ENCODE measurements around the gene MACC1. TPM values are rescaled to one million over a fixed set of nuclear protein-coding genes. Genes with fewer than 3 reads are reported as not detected.

Gene MACC1
- total and polyA plus RNA-seq, 2 experiments from 2014 or later, result 3.4 to 13.4 TPM

DNA sequence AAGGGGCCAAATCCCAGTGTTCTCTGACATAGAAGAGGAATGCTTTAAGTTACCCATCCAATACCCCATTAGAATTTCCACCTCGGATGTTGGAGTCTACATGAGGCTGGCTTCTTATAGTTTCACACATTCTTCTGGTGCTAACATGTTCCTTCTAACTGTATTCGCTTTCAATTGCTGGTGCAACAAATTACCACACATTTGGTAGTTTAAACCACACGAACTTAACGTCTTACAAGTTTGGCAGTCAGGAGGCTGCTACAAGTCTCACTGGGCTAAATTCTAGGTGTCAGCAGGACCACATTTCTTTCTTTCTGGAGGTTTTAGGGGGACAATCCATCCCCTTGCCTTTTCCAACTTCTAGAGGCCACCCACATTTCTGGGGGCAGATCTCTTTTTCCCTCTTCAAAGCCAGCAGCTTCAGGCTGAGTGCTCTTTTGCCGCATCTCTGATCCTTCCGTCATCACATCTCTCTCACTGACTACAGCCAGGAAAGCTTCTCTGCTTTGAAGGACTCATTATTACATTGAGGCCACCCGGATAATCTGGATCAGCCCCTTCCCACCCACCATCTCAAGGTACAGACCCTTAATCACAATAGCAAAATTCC, 5.1 kb upstream of the MACC1 start:
- Mint-ChIP-seq H3K9me3 (no peaks in the 10 kb centered on the region), H3K4me3 (no peak overlapping the region), H3K4me1 (peaks cover 31% of the 10 kb centered on the region), H3K27ac (no peak overlapping the region), H3K36me3 (ENCODE audit: low read depth) (no peaks in the 10 kb centered on the region), H3K27me3 (ENCODE audit: insufficient read depth, low read depth, poor library complexity) (peaks cover 5% of the 10 kb centered on the region)
- H4K20me1 ChIP-seq (replicated peaks; ENCODE audit: insufficient read depth), result no peaks in the 10 kb centered on the region
- no peaks in the 10 kb centered on the region for H3K27me3 ChIP-seq (ENCODE audit: insufficient read depth)
- peaks cover 13% of the 10 kb centered on the region; the same call in 1 of the 2 replicates for H3K4me1 ChIP-seq (ENCODE audit: insufficient read depth)
- no peaks in the 10 kb centered on the region for H3K9me2 ChIP-seq (ENCODE audit: insufficient read depth)
- H2AFZ ChIP-seq, result no peak overlapping the region
- H3F3A ChIP-seq (replicated peaks; ENCODE audit: low read depth), result no peaks in the 10 kb centered on the region
- ATAC-seq (no peak), DNase-seq (ENCODE audit: low spot score) (no peak)
- H3K36me3 ChIP-seq (ENCODE audit: insufficient read depth), result no peaks in the 10 kb centered on the region
- H3K4me3 ChIP-seq, result no peak overlapping the region
- TF ChIP-seq, protein P1, sequence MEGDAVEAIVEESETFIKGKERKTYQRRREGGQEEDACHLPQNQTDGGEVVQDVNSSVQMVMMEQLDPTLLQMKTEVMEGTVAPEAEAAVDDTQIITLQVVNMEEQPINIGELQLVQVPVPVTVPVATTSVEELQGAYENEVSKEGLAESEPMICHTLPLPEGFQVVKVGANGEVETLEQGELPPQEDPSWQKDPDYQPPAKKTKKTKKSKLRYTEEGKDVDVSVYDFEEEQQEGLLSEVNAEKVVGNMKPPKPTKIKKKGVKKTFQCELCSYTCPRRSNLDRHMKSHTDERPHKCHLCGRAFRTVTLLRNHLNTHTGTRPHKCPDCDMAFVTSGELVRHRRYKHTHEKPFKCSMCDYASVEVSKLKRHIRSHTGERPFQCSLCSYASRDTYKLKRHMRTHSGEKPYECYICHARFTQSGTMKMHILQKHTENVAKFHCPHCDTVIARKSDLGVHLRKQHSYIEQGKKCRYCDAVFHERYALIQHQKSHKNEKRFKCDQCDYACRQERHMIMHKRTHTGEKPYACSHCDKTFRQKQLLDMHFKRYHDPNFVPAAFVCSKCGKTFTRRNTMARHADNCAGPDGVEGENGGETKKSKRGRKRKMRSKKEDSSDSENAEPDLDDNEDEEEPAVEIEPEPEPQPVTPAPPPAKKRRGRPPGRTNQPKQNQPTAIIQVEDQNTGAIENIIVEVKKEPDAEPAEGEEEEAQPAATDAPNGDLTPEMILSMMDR (conservative IDR thresholded peaks at IDR 0.05; ENCODE audit: low read depth in 2 of 2), result no peak
- TF ChIP-seq EZH2 (IDR thresholded peaks at IDR 0.05; ENCODE audit: low read depth, unreplicated experiment), result no peak
- no peak for TF ChIP-seq ZNF331 (CRISPR knock-in tag; IDR thresholded peaks at IDR 0.05; ENCODE audit: low read depth)
- TF ChIP-seq, protein P2, sequence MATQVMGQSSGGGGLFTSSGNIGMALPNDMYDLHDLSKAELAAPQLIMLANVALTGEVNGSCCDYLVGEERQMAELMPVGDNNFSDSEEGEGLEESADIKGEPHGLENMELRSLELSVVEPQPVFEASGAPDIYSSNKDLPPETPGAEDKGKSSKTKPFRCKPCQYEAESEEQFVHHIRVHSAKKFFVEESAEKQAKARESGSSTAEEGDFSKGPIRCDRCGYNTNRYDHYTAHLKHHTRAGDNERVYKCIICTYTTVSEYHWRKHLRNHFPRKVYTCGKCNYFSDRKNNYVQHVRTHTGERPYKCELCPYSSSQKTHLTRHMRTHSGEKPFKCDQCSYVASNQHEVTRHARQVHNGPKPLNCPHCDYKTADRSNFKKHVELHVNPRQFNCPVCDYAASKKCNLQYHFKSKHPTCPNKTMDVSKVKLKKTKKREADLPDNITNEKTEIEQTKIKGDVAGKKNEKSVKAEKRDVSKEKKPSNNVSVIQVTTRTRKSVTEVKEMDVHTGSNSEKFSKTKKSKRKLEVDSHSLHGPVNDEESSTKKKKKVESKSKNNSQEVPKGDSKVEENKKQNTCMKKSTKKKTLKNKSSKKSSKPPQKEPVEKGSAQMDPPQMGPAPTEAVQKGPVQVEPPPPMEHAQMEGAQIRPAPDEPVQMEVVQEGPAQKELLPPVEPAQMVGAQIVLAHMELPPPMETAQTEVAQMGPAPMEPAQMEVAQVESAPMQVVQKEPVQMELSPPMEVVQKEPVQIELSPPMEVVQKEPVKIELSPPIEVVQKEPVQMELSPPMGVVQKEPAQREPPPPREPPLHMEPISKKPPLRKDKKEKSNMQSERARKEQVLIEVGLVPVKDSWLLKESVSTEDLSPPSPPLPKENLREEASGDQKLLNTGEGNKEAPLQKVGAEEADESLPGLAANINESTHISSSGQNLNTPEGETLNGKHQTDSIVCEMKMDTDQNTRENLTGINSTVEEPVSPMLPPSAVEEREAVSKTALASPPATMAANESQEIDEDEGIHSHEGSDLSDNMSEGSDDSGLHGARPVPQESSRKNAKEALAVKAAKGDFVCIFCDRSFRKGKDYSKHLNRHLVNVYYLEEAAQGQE (IDR thresholded peaks at IDR 0.05; ENCODE audit: unreplicated experiment), result no peak
- TF ChIP-seq, protein P3, sequence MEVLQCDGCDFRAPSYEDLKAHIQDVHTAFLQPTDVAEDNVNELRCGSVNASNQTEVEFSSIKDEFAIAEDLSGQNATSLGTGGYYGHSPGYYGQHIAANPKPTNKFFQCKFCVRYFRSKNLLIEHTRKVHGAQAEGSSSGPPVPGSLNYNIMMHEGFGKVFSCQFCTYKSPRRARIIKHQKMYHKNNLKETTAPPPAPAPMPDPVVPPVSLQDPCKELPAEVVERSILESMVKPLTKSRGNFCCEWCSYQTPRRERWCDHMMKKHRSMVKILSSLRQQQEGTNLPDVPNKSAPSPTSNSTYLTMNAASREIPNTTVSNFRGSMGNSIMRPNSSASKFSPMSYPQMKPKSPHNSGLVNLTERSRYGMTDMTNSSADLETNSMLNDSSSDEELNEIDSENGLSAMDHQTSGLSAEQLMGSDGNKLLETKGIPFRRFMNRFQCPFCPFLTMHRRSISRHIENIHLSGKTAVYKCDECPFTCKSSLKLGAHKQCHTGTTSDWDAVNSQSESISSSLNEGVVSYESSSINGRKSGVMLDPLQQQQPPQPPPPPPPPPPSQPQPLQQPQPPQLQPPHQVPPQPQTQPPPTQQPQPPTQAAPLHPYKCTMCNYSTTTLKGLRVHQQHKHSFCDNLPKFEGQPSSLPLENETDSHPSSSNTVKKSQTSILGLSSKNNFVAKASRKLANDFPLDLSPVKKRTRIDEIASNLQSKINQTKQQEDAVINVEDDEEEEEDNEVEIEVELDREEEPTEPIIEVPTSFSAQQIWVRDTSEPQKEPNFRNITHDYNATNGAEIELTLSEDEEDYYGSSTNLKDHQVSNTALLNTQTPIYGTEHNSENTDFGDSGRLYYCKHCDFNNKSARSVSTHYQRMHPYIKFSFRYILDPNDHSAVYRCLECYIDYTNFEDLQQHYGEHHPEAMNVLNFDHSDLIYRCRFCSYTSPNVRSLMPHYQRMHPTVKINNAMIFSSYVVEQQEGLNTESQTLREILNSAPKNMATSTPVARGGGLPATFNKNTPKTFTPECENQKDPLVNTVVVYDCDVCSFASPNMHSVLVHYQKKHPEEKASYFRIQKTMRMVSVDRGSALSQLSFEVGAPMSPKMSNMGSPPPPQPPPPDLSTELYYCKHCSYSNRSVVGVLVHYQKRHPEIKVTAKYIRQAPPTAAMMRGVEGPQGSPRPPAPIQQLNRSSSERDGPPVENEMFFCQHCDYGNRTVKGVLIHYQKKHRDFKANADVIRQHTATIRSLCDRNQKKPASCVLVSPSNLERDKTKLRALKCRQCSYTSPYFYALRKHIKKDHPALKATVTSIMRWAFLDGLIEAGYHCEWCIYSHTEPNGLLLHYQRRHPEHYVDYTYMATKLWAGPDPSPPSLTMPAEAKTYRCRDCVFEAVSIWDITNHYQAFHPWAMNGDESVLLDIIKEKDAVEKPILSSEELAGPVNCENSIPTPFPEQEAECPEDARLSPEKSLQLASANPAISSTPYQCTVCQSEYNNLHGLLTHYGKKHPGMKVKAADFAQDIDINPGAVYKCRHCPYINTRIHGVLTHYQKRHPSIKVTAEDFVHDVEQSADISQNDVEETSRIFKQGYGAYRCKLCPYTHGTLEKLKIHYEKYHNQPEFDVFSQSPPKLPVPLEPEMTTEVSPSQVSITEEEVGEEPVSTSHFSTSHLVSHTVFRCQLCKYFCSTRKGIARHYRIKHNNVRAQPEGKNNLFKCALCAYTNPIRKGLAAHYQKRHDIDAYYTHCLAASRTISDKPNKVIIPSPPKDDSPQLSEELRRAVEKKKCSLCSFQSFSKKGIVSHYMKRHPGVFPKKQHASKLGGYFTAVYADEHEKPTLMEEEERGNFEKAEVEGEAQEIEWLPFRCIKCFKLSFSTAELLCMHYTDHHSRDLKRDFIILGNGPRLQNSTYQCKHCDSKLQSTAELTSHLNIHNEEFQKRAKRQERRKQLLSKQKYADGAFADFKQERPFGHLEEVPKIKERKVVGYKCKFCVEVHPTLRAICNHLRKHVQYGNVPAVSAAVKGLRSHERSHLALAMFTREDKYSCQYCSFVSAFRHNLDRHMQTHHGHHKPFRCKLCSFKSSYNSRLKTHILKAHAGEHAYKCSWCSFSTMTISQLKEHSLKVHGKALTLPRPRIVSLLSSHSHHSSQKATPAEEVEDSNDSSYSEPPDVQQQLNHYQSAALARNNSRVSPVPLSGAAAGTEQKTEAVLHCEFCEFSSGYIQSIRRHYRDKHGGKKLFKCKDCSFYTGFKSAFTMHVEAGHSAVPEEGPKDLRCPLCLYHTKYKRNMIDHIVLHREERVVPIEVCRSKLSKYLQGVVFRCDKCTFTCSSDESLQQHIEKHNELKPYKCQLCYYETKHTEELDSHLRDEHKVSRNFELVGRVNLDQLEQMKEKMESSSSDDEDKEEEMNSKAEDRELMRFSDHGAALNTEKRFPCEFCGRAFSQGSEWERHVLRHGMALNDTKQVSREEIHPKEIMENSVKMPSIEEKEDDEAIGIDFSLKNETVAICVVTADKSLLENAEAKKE (CRISPR knock-in tag; IDR thresholded peaks at IDR 0.05), result no peak
- no peak for TF ChIP-seq ZNF114 (CRISPR knock-in tag; IDR thresholded peaks at IDR 0.05)
- H3K27ac ChIP-seq (ENCODE audit: low read depth), result no peak overlapping the region
- no peak overlapping the region for H3K4me2 ChIP-seq
- H3K79me2 ChIP-seq (replicated peaks; ENCODE audit: insufficient read depth), result no peaks in the 10 kb centered on the region

Data from GM23338 (cell line).